ENCODE data around the gene PTPRT. TPM values are rescaled to one million over a fixed set of nuclear protein-coding genes. Genes with fewer than 3 reads are reported as not detected.

PTPRT gene
- total RNA-seq, 1 experiment from 2014 or later = 0.20 TPM

DNA sequence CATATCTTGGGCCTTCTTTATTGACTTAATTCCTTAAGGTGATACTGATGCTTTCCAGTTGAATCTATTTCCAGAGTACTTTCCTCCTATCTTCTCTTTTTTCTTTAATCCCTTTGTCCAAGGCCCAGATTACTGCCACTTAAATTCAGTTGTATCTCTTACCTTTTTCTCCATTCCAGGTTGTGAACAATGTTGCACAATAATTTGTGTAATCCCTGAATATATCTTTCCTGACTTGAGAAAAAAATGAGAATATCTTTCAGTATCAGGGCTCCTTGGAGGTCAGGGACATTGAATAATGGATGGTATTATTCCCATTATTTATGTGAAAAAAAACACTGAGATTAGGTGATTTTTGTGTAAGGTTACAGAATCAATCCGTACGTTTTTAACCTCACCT, 683.3 kb downstream of the PTPRT start:
- H3K36me3 ChIP-seq (ENCODE audit: control insufficient read depth, insufficient read depth, low read length) = no peaks in the 10 kb centered on the region
- Mint-ChIP-seq H3K4me3 (ENCODE audit: unreplicated experiment) (no peak overlapping the region), H3K36me3 (ENCODE audit: insufficient read depth, unreplicated experiment) (no peaks in the 10 kb centered on the region), H3K27ac (ENCODE audit: unreplicated experiment) (no peak overlapping the region), H3K9me3 (ENCODE audit: unreplicated experiment) (peaks cover 10% of the 10 kb centered on the region), H3K27me3 (ENCODE audit: insufficient read depth, unreplicated experiment) (peaks cover 11% of the 10 kb centered on the region), H3K4me1 (ENCODE audit: low read depth, unreplicated experiment) (no peaks in the 10 kb centered on the region)
- POLR2A ChIA-PET = no interaction called here
- TF ChIP-seq, protein P1, sequence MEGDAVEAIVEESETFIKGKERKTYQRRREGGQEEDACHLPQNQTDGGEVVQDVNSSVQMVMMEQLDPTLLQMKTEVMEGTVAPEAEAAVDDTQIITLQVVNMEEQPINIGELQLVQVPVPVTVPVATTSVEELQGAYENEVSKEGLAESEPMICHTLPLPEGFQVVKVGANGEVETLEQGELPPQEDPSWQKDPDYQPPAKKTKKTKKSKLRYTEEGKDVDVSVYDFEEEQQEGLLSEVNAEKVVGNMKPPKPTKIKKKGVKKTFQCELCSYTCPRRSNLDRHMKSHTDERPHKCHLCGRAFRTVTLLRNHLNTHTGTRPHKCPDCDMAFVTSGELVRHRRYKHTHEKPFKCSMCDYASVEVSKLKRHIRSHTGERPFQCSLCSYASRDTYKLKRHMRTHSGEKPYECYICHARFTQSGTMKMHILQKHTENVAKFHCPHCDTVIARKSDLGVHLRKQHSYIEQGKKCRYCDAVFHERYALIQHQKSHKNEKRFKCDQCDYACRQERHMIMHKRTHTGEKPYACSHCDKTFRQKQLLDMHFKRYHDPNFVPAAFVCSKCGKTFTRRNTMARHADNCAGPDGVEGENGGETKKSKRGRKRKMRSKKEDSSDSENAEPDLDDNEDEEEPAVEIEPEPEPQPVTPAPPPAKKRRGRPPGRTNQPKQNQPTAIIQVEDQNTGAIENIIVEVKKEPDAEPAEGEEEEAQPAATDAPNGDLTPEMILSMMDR (IDR thresholded peaks at IDR 0.05; ENCODE audit: insufficient read depth in 1 of 2, low read depth in 1 of 2, low read length in 1 of 2, severe bottlenecking in 1 of 2, unreplicated experiment in 1 of 2) = no peak
- no peak overlapping the region for H3K4me3 ChIP-seq (ENCODE audit: low read depth, low read length)
- H3K27me3 ChIP-seq (replicated peaks; ENCODE audit: control insufficient read depth, insufficient read depth, low read length) = no peaks in the 10 kb centered on the region
- intact Hi-C loops (cut with micrococcal nuclease; ENCODE audit: unreplicated experiment) = no loop called here
- H3K4me1 ChIP-seq = no peaks in the 10 kb centered on the region
- CTCF ChIA-PET = no interaction called here
- no peak for DNase-seq
- peaks cover 4% of the 10 kb centered on the region for H3K9me3 ChIP-seq
- no TSS peak for BruUV-seq (replicated peaks)

DNA sequence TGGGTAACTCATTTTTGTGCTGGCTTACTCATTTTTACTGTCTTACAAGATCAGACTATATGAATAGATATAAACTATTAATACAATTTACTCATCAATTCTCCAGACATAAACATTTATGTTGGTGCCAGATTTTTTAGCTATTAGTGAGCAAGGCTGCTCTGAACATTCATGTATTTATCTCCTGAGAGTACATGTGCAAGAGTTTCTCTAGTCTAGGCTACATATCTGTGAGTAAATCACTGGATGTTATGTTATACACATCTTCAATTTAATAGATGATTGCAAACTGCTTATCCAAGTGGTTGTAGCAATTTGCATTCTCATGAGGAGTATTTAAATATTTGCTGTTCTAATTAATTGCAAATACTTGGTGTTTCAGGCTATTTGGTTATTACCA, 687.1 kb downstream of the PTPRT start:
- H3K4me1 ChIP-seq = no peaks in the 10 kb centered on the region
- peaks cover 4% of the 10 kb centered on the region for H3K9me3 ChIP-seq
- Mint-ChIP-seq H3K9me3 (ENCODE audit: unreplicated experiment) (peaks cover 10% of the 10 kb centered on the region), H3K36me3 (ENCODE audit: insufficient read depth, unreplicated experiment) (no peaks in the 10 kb centered on the region), H3K4me1 (ENCODE audit: low read depth, unreplicated experiment) (no peaks in the 10 kb centered on the region), H3K27me3 (ENCODE audit: insufficient read depth, unreplicated experiment) (peaks cover 14% of the 10 kb centered on the region), H3K4me3 (ENCODE audit: unreplicated experiment) (no peak overlapping the region), H3K27ac (ENCODE audit: unreplicated experiment) (no peak overlapping the region)
- H3K36me3 ChIP-seq (ENCODE audit: control insufficient read depth, insufficient read depth, low read length) = no peaks in the 10 kb centered on the region
- intact Hi-C loops (cut with micrococcal nuclease; ENCODE audit: unreplicated experiment) = no loop called here
- CTCF ChIA-PET = no interaction called here
- no peak for DNase-seq
- BruUV-seq (replicated peaks) = no TSS peak
- TF ChIP-seq, protein P1 (IDR thresholded peaks at IDR 0.05; ENCODE audit: insufficient read depth in 1 of 2, low read depth in 1 of 2, low read length in 1 of 2, severe bottlenecking in 1 of 2, unreplicated experiment in 1 of 2) = no peak
- H3K4me3 ChIP-seq (ENCODE audit: low read depth, low read length) = no peak overlapping the region
- POLR2A ChIA-PET = no interaction called here
- H3K27me3 ChIP-seq (replicated peaks; ENCODE audit: control insufficient read depth, insufficient read depth, low read length) = no peaks in the 10 kb centered on the region

DNA sequence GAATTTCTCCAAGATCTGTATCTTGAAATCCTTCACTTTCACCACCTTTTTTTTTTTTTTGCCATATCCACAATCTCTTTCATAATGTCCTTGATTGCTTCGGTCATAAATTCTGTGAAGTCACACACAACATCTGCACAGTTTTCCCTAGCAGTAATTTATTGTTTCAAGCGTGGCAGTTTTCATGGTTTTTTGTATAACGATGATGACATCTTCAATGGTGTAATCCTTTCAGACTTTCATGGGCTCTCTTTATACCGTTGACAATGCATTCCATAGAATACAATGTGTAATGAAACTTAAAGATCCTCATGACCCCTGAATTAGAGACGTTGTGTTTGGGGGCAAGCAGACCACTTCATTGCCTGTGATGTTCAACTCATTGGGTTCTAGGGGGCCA, 693.1 kb downstream of the PTPRT start:
- no peak overlapping the region for H3K4me3 Mint-ChIP-seq (ENCODE audit: unreplicated experiment)
- no peaks in the 10 kb centered on the region for H3K9me3 ChIP-seq
- no peak overlapping the region for H3K4me3 ChIP-seq (ENCODE audit: low read depth, low read length)
- H3K4me1 Mint-ChIP-seq (ENCODE audit: low read depth, unreplicated experiment) = no peaks in the 10 kb centered on the region
- TF ChIP-seq, protein P1 (IDR thresholded peaks at IDR 0.05; ENCODE audit: insufficient read depth in 1 of 2, low read depth in 1 of 2, low read length in 1 of 2, severe bottlenecking in 1 of 2, unreplicated experiment in 1 of 2) = no peak
- H3K4me1 ChIP-seq = no peaks in the 10 kb centered on the region
- no TSS peak for BruUV-seq (replicated peaks)
- H3K36me3 ChIP-seq (ENCODE audit: control insufficient read depth, insufficient read depth, low read length) = no peaks in the 10 kb centered on the region
- no peaks in the 10 kb centered on the region for H3K9me3 Mint-ChIP-seq (ENCODE audit: unreplicated experiment)
- POLR2A ChIA-PET = no interaction called here
- DNase-seq = no peak
- CTCF ChIA-PET = interaction anchor here (0.8 kb wide), 1 partner anchor 34 kb away, joined by 3 read pairs; no protein-coding TSS in a partner anchor
- no peaks in the 10 kb centered on the region for H3K27me3 ChIP-seq (replicated peaks; ENCODE audit: control insufficient read depth, insufficient read depth, low read length)
- intact Hi-C loops (cut with micrococcal nuclease; ENCODE audit: unreplicated experiment) = no loop called here
- no peaks in the 10 kb centered on the region for H3K36me3 Mint-ChIP-seq (ENCODE audit: insufficient read depth, unreplicated experiment)
- H3K27ac Mint-ChIP-seq (ENCODE audit: unreplicated experiment) = no peak overlapping the region
- H3K27me3 Mint-ChIP-seq (ENCODE audit: insufficient read depth, unreplicated experiment) = peaks cover 24% of the 10 kb centered on the region
